DND-41 (cell line): ENCODE measurements around the gene ZAP70.

Experiments used
- ATAC-seq: fragments of 200-7000 bp; cut with Tn5 transposase; 3 replicates; pipeline ENCODE4 v1.9.1; 2021; ENCODE audit warnings: low read depth; ENCODE audit not compliant: insufficient read depth
- DNase-seq: peaks from one replicate; pipeline ENCODE4 v3.0.0-alpha.2; 2020
- H2AFZ ChIP-seq: 2 replicates; pipeline ENCODE4 v1.6.0; 2012; ENCODE audit warnings: low read depth, low read length
- H3K27ac ChIP-seq: 2 replicates; pipeline ENCODE4 v1.5.1; 2012; ENCODE audit warnings: low read length, inconsistent platforms
- H3K27me3 ChIP-seq: fragments of 200-600 bp; sonication (generic); 2 replicates; pipeline ENCODE4 v1.6.0; 2012; ENCODE audit warnings: low read length, mild to moderate bottlenecking, inconsistent platforms; ENCODE audit not compliant: insufficient read depth, poor library complexity
- H3K36me3 ChIP-seq: 2 replicates; pipeline ENCODE4 v1.5.1; 2012; ENCODE audit warnings: low read length, inconsistent platforms; ENCODE audit not compliant: insufficient read depth
- H3K4me1 ChIP-seq: 2 replicates; pipeline ENCODE4 v1.5.1; 2012; ENCODE audit warnings: mild to moderate bottlenecking, low read length; ENCODE audit not compliant: insufficient read depth
- H3K4me2 ChIP-seq: 2 replicates; pipeline ENCODE4 v1.6.0; 2012; ENCODE audit warnings: mild to moderate bottlenecking, moderate library complexity, low read length, inconsistent platforms; ENCODE audit not compliant: insufficient read depth
- H3K4me3 ChIP-seq, 2 experiments: fragments of 200-600 bp in 1 of 2; shearing (Covaris generic) in 1 of 2; 2 replicates each; pipeline ENCODE4 v1.5.1; 2012 to 2016; ENCODE audit warnings: inconsistent platforms in 2 of 2, low read length in 2 of 2, mild to moderate bottlenecking in 2 of 2, low read depth in 1 of 2, moderate library complexity in 1 of 2
- H3K79me2 ChIP-seq: 2 replicates; pipeline ENCODE4 v1.6.0; 2012; ENCODE audit warnings: low read length, inconsistent platforms; ENCODE audit not compliant: insufficient read depth
- H3K9ac ChIP-seq: 2 replicates; pipeline ENCODE4 v1.6.0; 2012; ENCODE audit warnings: low read depth, mild to moderate bottlenecking, inconsistent platforms, low read length, moderate library complexity
- H3K9me3 ChIP-seq: 2 replicates; pipeline ENCODE4 v1.5.1; 2012; ENCODE audit warnings: low read length, moderate library complexity, mild to moderate bottlenecking, inconsistent platforms; ENCODE audit not compliant: insufficient read depth, severe bottlenecking
- H4K20me1 ChIP-seq: 2 replicates; pipeline ENCODE4 v1.6.0; 2012; ENCODE audit warnings: low read length; ENCODE audit not compliant: insufficient read depth
- CTCF ChIP-seq: IDR thresholded peaks from 2 replicates; pipeline ENCODE4 v1.5.1; 2012; ENCODE audit warnings: borderline replicate concordance, low read length, moderate library complexity, mild to moderate bottlenecking; ENCODE audit not compliant: poor library complexity, severe bottlenecking; ENCODE audit errors: extremely low read depth
- EZH2 ChIP-seq: IDR thresholded peaks from 3 replicates; pipeline ENCODE4 v1.6.1; 2012; ENCODE audit warnings: borderline replicate concordance, low read depth, mild to moderate bottlenecking, moderate library complexity, low read length, inconsistent platforms; ENCODE audit not compliant: severe bottlenecking

Gene ZAP70

GRCh38 chr2:97745474-97746174 is 32.2 kb downstream of the ZAP70 start:
- Histone ChIP-seq H3K79me2 (no peaks in the 10 kb centered on the region), H3K9me3 (no peaks in the 10 kb centered on the region), H3K27me3 (no peaks in the 10 kb centered on the region), H2AFZ (no peak overlapping the region), H3K4me1 (no peaks in the 10 kb centered on the region), H3K36me3 (peaks cover 12% of the 10 kb centered on the region), H3K27ac (no peak overlapping the region), H3K9ac (no peak overlapping the region), H3K4me2 (no peak overlapping the region), H3K4me3 (no peak overlapping the region), H4K20me1 (no peaks in the 10 kb centered on the region)
- TF ChIP-seq EZH2 (no peak), CTCF (no peak)
- DNase-seq (no peak), ATAC-seq (no peak)

GRCh38 chr2:97747285-97747684 is 33.9 kb downstream of the ZAP70 start:
- DNase-seq (no peak), ATAC-seq (no peak)
- Histone ChIP-seq H3K9ac (no peak overlapping the region), H3K4me2 (no peak overlapping the region), H3K27ac (no peak overlapping the region), H3K36me3 (no peaks in the 10 kb centered on the region), H2AFZ (no peak overlapping the region), H3K79me2 (no peaks in the 10 kb centered on the region), H3K4me1 (no peaks in the 10 kb centered on the region), H3K9me3 (no peaks in the 10 kb centered on the region), H3K27me3 (no peaks in the 10 kb centered on the region), H4K20me1 (no peaks in the 10 kb centered on the region), H3K4me3 (no peak overlapping the region)
- TF ChIP-seq EZH2 (no peak), CTCF (no peak)

GRCh38 chr2:97747716-97748115 is 34.3 kb downstream of the ZAP70 start:
- Histone ChIP-seq H3K79me2 (no peaks in the 10 kb centered on the region), H3K27ac (no peak overlapping the region), H3K4me2 (no peak overlapping the region), H2AFZ (no peak overlapping the region), H3K9ac (no peak overlapping the region), H3K9me3 (no peaks in the 10 kb centered on the region), H3K27me3 (no peaks in the 10 kb centered on the region), H4K20me1 (no peaks in the 10 kb centered on the region), H3K4me1 (no peaks in the 10 kb centered on the region), H3K4me3 (no peak overlapping the region), H3K36me3 (no peaks in the 10 kb centered on the region)
- no peak for DNase-seq
- TF ChIP-seq CTCF (no peak), EZH2 (no peak)
- ATAC-seq = no peak
